ENCODE data around the gene C11orf42.

DNA sequence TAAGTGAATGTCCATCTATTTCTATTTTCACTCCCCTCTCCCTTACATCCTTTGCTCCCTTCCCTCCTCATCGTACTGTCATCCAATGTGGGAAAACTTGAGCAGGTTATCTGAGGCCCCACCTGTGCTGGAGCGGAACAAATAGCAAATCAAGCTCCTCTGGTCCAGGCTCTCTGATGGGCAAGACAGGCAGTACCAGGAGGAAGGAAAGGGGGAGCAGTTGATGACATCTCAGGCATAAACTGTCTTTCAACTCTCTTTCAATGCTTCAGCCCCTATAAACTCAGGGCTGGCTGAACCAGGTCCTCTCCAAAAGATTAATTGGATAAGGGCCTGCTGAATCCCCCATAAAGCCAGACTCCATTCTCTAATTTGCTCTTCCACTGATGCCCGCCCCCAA is 52.8 kb downstream of the C11orf42 start:
- no peak for TF ChIP-seq EZH2 (IDR thresholded peaks at IDR 0.05; ENCODE audit: insufficient read depth, poor library complexity, severe bottlenecking)
- no peak for TF ChIP-seq EZH2phosphoT487 (IDR thresholded peaks at IDR 0.05; ENCODE audit: insufficient read depth, low read depth)
